ENCODE measurements around the gene ARHGEF3. TPM values are rescaled to one million over a fixed set of nuclear protein-coding genes. Genes with fewer than 3 reads are reported as not detected.

Gene ARHGEF3
- total and polyA plus RNA-seq, 2 experiments from 2014 or later = 41.7 to 63.8 TPM

DNA sequence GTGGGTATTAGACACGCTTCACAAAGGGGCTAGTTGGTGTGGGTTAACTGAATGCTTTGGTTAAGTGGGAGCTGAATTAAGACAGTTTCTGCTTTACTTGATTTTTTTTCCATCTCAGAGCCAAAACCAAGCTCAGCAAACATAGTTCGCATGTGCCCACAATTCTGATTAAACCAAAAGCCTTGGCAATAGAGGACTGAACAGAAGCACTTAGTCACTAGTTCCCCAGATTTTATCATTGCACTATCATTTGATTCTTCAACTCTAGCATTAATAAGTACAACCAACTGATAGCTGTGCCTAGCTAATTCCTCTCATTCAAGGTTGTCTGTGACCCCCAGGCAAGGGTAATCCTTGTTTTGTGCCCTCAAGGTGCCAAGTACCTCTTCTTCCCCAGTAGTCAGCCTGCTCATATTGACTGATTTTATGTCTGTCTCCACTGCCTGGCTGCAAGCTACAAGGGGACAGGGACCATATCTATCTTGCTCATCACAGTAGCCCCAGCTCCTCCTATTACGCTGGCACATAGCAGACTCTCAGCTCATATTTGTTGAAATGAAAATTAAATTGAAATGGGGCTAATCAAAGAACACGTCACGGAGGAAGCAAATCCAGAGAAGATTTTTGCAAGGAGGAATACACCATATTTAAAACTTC, 9.9 kb upstream of the ARHGEF3 start:
- H4K20me1 ChIP-seq (ENCODE audit: insufficient read depth, poor library complexity, severe bottlenecking) = no peaks in the 10 kb centered on the region
- TF ChIP-seq EZH2 (IDR thresholded peaks at IDR 0.05; ENCODE audit: borderline replicate concordance) (no peak), EZH2phosphoT487 (IDR thresholded peaks at IDR 0.05; ENCODE audit: low read depth, severe bottlenecking, unreplicated experiment) (no peak)
- TF ChIP-seq, protein P1, sequence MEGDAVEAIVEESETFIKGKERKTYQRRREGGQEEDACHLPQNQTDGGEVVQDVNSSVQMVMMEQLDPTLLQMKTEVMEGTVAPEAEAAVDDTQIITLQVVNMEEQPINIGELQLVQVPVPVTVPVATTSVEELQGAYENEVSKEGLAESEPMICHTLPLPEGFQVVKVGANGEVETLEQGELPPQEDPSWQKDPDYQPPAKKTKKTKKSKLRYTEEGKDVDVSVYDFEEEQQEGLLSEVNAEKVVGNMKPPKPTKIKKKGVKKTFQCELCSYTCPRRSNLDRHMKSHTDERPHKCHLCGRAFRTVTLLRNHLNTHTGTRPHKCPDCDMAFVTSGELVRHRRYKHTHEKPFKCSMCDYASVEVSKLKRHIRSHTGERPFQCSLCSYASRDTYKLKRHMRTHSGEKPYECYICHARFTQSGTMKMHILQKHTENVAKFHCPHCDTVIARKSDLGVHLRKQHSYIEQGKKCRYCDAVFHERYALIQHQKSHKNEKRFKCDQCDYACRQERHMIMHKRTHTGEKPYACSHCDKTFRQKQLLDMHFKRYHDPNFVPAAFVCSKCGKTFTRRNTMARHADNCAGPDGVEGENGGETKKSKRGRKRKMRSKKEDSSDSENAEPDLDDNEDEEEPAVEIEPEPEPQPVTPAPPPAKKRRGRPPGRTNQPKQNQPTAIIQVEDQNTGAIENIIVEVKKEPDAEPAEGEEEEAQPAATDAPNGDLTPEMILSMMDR (IDR thresholded peaks at IDR 0.05; ENCODE audit: poor library complexity) = no peak
- H3K27me3 ChIP-seq = no peaks in the 10 kb centered on the region
- WGBS (ENCODE audit: low lambda C conversion rate, missing lambda C conversion rate) = 83% methylated on average over 5 of the region's 5 CpGs
- no peaks in the 10 kb centered on the region for H3K9me2 ChIP-seq (replicated peaks; ENCODE audit: insufficient read depth)
- DNase-seq (ENCODE audit: low spot score) = no peak
- H3K36me3 ChIP-seq (replicated peaks; ENCODE audit: insufficient read depth, low read depth) = no peaks in the 10 kb centered on the region
- H2AFZ ChIP-seq = no peak overlapping the region
- no peaks in the 10 kb centered on the region for H3K9me3 ChIP-seq (ENCODE audit: low read depth)
- no peaks in the 10 kb centered on the region for H3K79me2 ChIP-seq
- H3K27ac ChIP-seq = peak overlapping the region; percentile 78
- H3K4me1 ChIP-seq (ENCODE audit: insufficient read depth) = peaks cover 22% of the 10 kb centered on the region
- no peak overlapping the region for H3K4me3 ChIP-seq
- no peak overlapping the region for H3K4me2 ChIP-seq

DNA sequence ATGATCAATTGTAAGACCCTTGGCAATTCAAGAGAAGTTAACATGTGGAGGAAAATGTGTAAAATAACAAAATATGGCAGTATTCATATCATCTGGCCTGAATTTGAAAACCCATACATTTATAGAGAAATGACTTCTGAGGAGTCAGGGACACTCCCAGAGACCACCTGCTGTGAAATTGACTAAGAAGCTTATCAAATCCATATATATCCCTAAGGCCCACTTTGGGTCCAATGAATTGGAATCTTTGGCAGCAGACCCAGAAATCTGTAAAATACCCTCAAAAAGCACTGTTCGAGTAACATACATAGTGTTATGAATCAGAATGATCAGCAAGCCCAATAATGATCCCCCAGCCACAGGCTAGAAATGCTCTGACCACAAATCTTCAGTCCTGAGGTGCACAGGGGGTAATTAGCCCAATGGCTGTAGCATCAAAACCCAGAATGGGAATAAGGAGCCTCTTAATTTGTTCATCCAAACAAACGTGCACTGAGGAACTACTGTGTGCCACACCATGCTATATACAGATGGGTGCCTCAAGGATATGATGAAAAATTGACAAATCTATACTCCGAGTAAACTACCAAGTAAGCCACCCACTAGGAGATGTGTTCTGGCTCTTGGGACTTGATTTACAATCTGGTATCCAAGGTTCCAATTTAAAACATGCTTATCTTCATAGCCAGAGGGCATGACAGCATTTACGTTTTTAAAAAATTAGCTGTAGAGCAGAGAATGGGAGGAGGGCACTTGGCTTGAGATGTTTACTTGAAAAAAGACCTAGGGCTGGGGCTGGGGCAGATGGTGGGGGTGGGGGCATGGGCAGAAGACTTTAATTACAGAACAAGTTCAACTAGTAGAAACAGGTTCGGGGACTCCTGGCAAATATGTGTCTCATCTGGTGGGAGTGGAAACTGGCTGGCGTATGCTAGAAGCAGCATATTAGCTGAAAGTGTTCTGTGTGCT, 9.1 kb upstream of the ARHGEF3 start:
- no peak overlapping the region for H3K4me3 ChIP-seq
- no peaks in the 10 kb centered on the region for H3K27me3 ChIP-seq
- DNase-seq (ENCODE audit: low spot score) = peak; percentile 37
- H3K4me1 ChIP-seq (ENCODE audit: insufficient read depth) = peaks cover 26% of the 10 kb centered on the region
- H3K4me2 ChIP-seq = no peak overlapping the region
- peak overlapping the region; percentile 78 for H3K27ac ChIP-seq
- TF ChIP-seq EZH2 (IDR thresholded peaks at IDR 0.05; ENCODE audit: borderline replicate concordance) = no peak
- TF ChIP-seq, protein P1 (IDR thresholded peaks at IDR 0.05; ENCODE audit: poor library complexity) = no peak
- no peak for TF ChIP-seq EZH2phosphoT487 (IDR thresholded peaks at IDR 0.05; ENCODE audit: low read depth, severe bottlenecking, unreplicated experiment)
- H3K79me2 ChIP-seq = no peaks in the 10 kb centered on the region
- no peak overlapping the region for H2AFZ ChIP-seq
- H4K20me1 ChIP-seq (ENCODE audit: insufficient read depth, poor library complexity, severe bottlenecking) = no peaks in the 10 kb centered on the region
- H3K36me3 ChIP-seq (replicated peaks; ENCODE audit: insufficient read depth, low read depth) = no peaks in the 10 kb centered on the region
- H3K9me3 ChIP-seq (ENCODE audit: low read depth) = no peaks in the 10 kb centered on the region
- H3K9me2 ChIP-seq (replicated peaks; ENCODE audit: insufficient read depth) = no peaks in the 10 kb centered on the region
- WGBS (ENCODE audit: low lambda C conversion rate, missing lambda C conversion rate) = 49% methylated on average over 6 of the region's 6 CpGs

DNA sequence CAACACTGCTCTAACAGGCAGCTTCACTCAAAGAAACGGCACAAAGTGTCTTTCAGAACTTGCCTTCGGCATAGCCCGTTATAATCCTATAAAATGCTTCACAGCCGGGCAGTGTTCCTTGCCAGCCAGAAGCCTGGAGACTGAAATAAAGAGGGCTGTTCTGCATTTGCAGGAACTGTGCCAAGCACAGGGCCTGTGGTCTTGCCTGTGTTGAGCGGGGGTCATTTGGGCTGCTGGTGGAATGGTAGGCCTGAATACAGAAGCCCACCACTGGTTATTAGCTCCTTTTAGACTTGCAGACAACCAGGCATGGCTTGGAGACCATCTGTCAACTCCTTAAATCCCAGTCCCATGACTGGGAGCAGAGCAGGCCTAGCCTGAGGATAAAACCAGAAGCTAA, 4.7 kb upstream of the ARHGEF3 start:
- Histone ChIP-seq H3K36me3 (replicated peaks; ENCODE audit: insufficient read depth, low read depth) (no peaks in the 10 kb centered on the region), H3K9me3 (ENCODE audit: low read depth) (no peaks in the 10 kb centered on the region), H3K9me2 (replicated peaks; ENCODE audit: insufficient read depth) (no peaks in the 10 kb centered on the region), H3K4me3 (no peak overlapping the region), H4K20me1 (ENCODE audit: insufficient read depth, poor library complexity, severe bottlenecking) (no peaks in the 10 kb centered on the region), H3K79me2 (peaks cover 3% of the 10 kb centered on the region), H2AFZ (no peak overlapping the region), H3K4me1 (ENCODE audit: insufficient read depth) (peaks cover 30% of the 10 kb centered on the region), H3K4me2 (peak overlapping the region; percentile 14), H3K27ac (peak overlapping the region; percentile 88), H3K27me3 (no peaks in the 10 kb centered on the region)
- peak; percentile 22 for DNase-seq (ENCODE audit: low spot score)
- TF ChIP-seq EZH2phosphoT487 (IDR thresholded peaks at IDR 0.05; ENCODE audit: low read depth, severe bottlenecking, unreplicated experiment) (no peak), EZH2 (IDR thresholded peaks at IDR 0.05; ENCODE audit: borderline replicate concordance) (no peak)
- TF ChIP-seq, protein P1 (IDR thresholded peaks at IDR 0.05; ENCODE audit: poor library complexity) = no peak
- WGBS (ENCODE audit: low lambda C conversion rate, missing lambda C conversion rate) = 47% methylated on average over 5 of the region's 5 CpGs
